Right lobe of liver (tissue), 6 donors: ENCODE data around the gene KRT13. TPM values are rescaled to one million over a fixed set of nuclear protein-coding genes. Genes with fewer than 3 reads are reported as not detected.

Experiments
- ATAC-seq, 4 donors: fragments of 200-7000 bp; cut with Tn5 transposase; one replicate each; pipeline ENCODE4 v1.9.1; 2020; ENCODE audit warnings: mild to moderate bottlenecking in 4 of 4, moderate library complexity in 4 of 4
- DNase-seq, 3 donors: peaks; one replicate each; pipeline ENCODE4 v3.0.0-alpha.2; 2020
- H3K27ac ChIP-seq, 3 donors: fragments of 200-600 bp; one replicate each; pipeline ENCODE4 v1.8.0; 2022
- H3K27me3 ChIP-seq, 2 donors: fragments of 200-600 bp; one replicate each; pipeline ENCODE4 v1.8.0; 2022
- H3K36me3 ChIP-seq, 4 donors: fragments of 200-600 bp; sonication (generic) in 1 of 4; one replicate each; pipeline versions ENCODE4 v1.5.1 to v1.8.0; 2017 to 2022; ENCODE audit warnings: control low read depth in 1 of 4
- H3K4me1 ChIP-seq, 4 donors: fragments of 200-600 bp; sonication (generic) in 1 of 4; one replicate each; pipeline versions ENCODE4 v1.5.1 to v1.8.0; 2017 to 2022; ENCODE audit warnings: control low read depth in 1 of 4
- H3K4me3 ChIP-seq, 3 donors: fragments of 200-600 bp; one replicate each; pipeline ENCODE4 v1.8.0; 2022
- H3K9me3 ChIP-seq, 4 donors: fragments of 200-600 bp; sonication (generic) in 1 of 4; one replicate each; pipeline versions ENCODE4 v1.5.1 to v1.8.0; 2017 to 2022; ENCODE audit warnings: control low read depth in 1 of 4
- POLR2A ChIP-seq: fragments of 450-650 bp; IDR thresholded peaks from one replicate; pipeline ENCODE4 v1.6.1; 2017; ENCODE audit warnings: antibody characterized with exemption, mild to moderate bottlenecking
- WGBS: methylation state at CpG from one replicate; pipeline ENCODE4 v1.1.6; 2018; ENCODE audit warnings: low coverage, low lambda C conversion rate; ENCODE audit not compliant: insufficient coverage; ENCODE audit errors: missing lambda C conversion rate; 5-methylcytosine and 5-hydroxymethylcytosine counted together
- intact Hi-C, 2 donors: fragments of 100-400 bp; cut with DNase I; formaldehyde crosslinking; loops; one replicate each; pipeline versions ENCODE4 v1.11.2 to v1.14.1; 2022
- total RNA-seq, 6 experiments: library from RNA; depleted of rRNA in 2 of 6; stranded (reverse); fragments of >200 nt in 2 of 6; fragmentation: NEBNext Ultra II Directional in 3 of 6; extraction: Animal tissue kit (Norgen Biotek cat#: 25700) in 3 of 6; gene quantifications; one replicate each; pipeline versions ENCODE4 v1.1.0 to v1.2.4, GENCODE V29; 2016 to 2023
- TF ChIP-seq, protein P1 (sequence below), 4 donors: fragments of 200-600 bp in 3 of 4; fragments of 450-650 bp in 1 of 4; IDR thresholded peaks; one replicate each; pipeline versions ENCODE4 v1.5.1 to v1.8.0; 2016 to 2022; ENCODE audit warnings: antibody characterized with exemption in 4 of 4, mild to moderate bottlenecking in 2 of 4
- donor health status: DM: no; HTN: yes; CAD: no.
- donor health status: DM: no; HTN: no; CAD: no.
- donor health status: DM: no; HTN: no; CAD: no.
- donor health status: DM: no; HTN: yes; CAD: no.
- donor health status: DM: no; HTN: yes; CAD: no.

The KRT13 gene
- total RNA-seq, 6 experiments from 2014 or later = 1.6 TPM; not detected in 5

DNA sequence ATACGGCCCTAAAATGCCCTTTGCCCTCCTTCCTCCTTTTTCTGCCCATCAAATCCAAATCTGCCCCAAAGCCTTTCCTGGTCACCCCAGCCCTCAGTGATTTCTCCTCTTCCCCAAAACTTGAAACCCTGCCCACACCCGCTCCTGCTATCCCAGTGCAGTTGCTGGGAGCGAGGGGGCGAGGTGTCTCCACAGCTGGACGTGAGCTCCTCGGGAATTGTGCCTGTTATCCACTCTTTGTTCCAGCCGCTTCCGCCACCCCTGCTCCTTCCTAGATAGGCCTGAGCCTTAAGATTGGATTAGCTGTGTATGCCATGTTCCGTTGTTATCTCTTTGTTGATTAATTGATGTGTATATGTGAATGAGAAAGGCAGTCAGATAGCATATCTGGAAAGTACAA is 21.9 kb downstream of the KRT13 start:
- no peak overlapping the region for H3K27ac ChIP-seq
- WGBS = 51% methylated on average over 5 of the region's 9 CpGs
- no peak for ATAC-seq
- no peaks in the 10 kb centered on the region for H3K9me3 ChIP-seq
- intact Hi-C loops = no loop called here
- no peaks in the 10 kb centered on the region for H3K36me3 ChIP-seq
- TF ChIP-seq, protein P1, sequence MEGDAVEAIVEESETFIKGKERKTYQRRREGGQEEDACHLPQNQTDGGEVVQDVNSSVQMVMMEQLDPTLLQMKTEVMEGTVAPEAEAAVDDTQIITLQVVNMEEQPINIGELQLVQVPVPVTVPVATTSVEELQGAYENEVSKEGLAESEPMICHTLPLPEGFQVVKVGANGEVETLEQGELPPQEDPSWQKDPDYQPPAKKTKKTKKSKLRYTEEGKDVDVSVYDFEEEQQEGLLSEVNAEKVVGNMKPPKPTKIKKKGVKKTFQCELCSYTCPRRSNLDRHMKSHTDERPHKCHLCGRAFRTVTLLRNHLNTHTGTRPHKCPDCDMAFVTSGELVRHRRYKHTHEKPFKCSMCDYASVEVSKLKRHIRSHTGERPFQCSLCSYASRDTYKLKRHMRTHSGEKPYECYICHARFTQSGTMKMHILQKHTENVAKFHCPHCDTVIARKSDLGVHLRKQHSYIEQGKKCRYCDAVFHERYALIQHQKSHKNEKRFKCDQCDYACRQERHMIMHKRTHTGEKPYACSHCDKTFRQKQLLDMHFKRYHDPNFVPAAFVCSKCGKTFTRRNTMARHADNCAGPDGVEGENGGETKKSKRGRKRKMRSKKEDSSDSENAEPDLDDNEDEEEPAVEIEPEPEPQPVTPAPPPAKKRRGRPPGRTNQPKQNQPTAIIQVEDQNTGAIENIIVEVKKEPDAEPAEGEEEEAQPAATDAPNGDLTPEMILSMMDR (IDR thresholded peaks at IDR 0.05) = no peak
- no peak for TF ChIP-seq POLR2A
- no peaks in the 10 kb centered on the region for H3K27me3 ChIP-seq
- no peak overlapping the region for H3K4me3 ChIP-seq
- no peak for DNase-seq
- no peaks in the 10 kb centered on the region for H3K4me1 ChIP-seq

- Histone ChIP-seq H3K27me3 (no peaks in the 10 kb centered on the region), H3K4me1 (no peaks in the 10 kb centered on the region), H3K9me3 (no peaks in the 10 kb centered on the region), H3K36me3 (no peaks in the 10 kb centered on the region), H3K4me3 (no peak within 1 kb of the TSS), H3K27ac (no peak within 1 kb of the TSS)
- 89% methylated on average over 1 of the region's 2 CpGs for WGBS
- TF ChIP-seq, protein P1 (IDR thresholded peaks at IDR 0.05) = no peak
- TF ChIP-seq POLR2A = no peak
- intact Hi-C loops = no loop called here
- no peak for DNase-seq
- ATAC-seq = no peak
Observed at GRCh38 chr17:41481036-41481435, 24.4 kb downstream of the KRT13 start, which contains the start of gene KRT35. KRT35 (minus strand) TSS chr17:41481151; CDS start chr17:41481097, 54 bp downstream.

DNA sequence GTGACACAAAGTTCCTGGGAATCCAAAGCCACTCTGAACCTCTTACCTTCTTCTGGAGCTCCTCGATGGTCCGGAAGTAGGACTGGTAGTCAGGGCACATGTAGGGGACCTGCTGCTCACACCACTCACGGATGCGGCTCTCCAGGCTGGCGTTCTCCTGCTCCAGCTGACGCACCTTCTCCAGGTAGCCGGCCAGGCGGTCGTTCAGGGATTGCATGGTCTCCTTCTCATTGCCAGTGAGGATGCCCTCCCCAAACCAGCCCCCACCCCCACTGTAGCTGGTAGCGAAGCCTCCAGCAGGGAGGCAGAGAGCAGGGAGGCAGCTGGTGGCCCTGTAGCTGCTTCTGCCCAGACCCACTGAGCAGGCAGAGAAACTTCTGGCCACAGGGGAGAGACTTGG is 24.8 kb downstream of the KRT13 start:
- no peak for DNase-seq

GRCh38 chr17:41480136-41480535 is 25.3 kb downstream of the KRT13 start:
- Histone ChIP-seq H3K4me1 (no peaks in the 10 kb centered on the region), H3K4me3 (no peak overlapping the region), H3K27ac (no peak overlapping the region), H3K27me3 (no peaks in the 10 kb centered on the region), H3K9me3 (no peaks in the 10 kb centered on the region), H3K36me3 (no peaks in the 10 kb centered on the region)
- intact Hi-C loops = no loop called here
- WGBS = 42% methylated on average over 2 of the region's 2 CpGs
- no peak for TF ChIP-seq POLR2A
- TF ChIP-seq, protein P1 (IDR thresholded peaks at IDR 0.05) = no peak
- ATAC-seq (peak in 1 of 4 donors; percentile 50), DNase-seq (no peak)

More for the DNA sequence above, 24.8 kb downstream of the KRT13 start:
- WGBS = 78% methylated on average over 7 of the region's 10 CpGs
- Histone ChIP-seq H3K27me3 (no peaks in the 10 kb centered on the region), H3K4me3 (no peak overlapping the region), H3K27ac (no peak overlapping the region), H3K4me1 (no peaks in the 10 kb centered on the region), H3K9me3 (no peaks in the 10 kb centered on the region), H3K36me3 (no peaks in the 10 kb centered on the region)
- no peak for TF ChIP-seq POLR2A
- TF ChIP-seq, protein P1 (IDR thresholded peaks at IDR 0.05) = no peak
- no peak for ATAC-seq
- intact Hi-C loops = no loop called here

DNA sequence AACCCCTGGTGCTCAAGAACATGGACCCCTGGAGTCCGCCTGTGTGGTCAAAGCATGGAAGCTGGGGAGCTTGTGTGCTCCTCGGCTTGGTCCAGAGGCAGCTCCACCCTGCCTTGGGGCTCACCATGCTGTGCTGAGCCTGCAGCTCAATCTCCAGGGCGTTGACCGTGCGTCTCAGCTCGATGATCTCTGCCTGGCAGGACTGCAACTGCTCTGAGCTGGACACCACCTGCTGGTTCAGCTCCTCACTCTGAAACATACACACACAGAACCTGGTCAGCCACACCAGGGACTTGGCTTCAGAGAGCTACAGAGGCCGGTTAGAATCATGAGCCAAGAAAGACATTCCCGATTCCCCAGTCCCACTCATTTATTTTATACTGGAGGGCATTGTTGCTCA is 27.2 kb downstream of the KRT13 start:
- Histone ChIP-seq H3K4me1 (no peaks in the 10 kb centered on the region), H3K27me3 (no peaks in the 10 kb centered on the region), H3K36me3 (no peaks in the 10 kb centered on the region), H3K9me3 (no peaks in the 10 kb centered on the region), H3K27ac (no peak overlapping the region), H3K4me3 (no peak overlapping the region)
- no peak for ATAC-seq
- intact Hi-C loops = no loop called here
- TF ChIP-seq, protein P1 (IDR thresholded peaks at IDR 0.05) = no peak
- no peak for TF ChIP-seq POLR2A
- DNase-seq = no peak
- 78% methylated on average over 3 of the region's 8 CpGs for WGBS
